GM18867 (cell line): ENCODE results near the gene TBC1D22B.
"Not testable (repeated sequence)": the region's sequence is repeated elsewhere in the genome, so short reads cannot be mapped to it uniquely, and the experiment has no call there.

ENCODE experiments used
- ATAC-seq: cut with Tn5 transposase; IDR thresholded peaks from one replicate; pipeline ENCODE4 v1.9.1; 2021; ENCODE audit warnings: mild to moderate bottlenecking, moderate library complexity; ENCODE audit not compliant: unreplicated experiment

The TBC1D22B gene

GRCh38 chr6:37265001-37265400 lies 7.4 kb downstream of the TBC1D22B start:
- no peak for ATAC-seq

DNA sequence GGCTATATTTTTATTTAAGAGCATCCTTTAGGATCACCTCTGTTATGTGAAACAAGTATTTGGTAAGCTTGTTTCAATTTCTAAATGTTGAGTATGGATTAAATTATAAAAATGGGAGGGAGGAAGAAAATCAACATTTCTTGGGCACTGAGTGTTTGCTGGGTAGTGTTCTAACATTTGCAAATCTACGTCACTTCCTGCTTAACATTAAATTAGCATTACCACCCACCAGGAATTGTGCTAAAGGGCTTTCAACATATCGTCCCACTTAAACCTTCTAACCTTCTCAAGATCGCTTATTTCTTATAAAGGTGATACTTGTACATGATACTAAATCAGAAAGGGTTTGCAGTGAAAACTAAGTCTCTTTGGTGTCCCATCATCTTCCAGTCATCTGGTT lies 8.3 kb downstream of the TBC1D22B start:
- no peak for ATAC-seq

DNA sequence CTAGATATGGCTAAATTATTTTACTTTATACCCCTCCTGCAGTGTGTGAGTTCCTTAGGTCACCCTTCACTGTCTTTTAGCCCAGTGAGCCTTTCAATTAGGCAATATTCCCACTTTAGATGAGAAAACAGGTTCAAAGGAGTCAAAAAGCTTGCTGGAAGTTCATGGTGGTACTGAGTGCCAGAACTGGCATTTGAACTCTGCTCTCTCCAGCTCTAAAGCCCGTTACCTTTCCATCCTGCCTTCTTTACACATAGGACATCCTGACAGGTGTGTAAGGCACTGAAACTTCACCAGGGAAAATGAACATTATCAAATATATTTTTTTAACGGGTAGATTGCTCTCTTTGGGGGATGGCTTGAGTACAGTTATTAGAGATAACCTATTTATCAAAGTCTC lies 11.5 kb downstream of the TBC1D22B start:
- ATAC-seq, result no peak

DNA sequence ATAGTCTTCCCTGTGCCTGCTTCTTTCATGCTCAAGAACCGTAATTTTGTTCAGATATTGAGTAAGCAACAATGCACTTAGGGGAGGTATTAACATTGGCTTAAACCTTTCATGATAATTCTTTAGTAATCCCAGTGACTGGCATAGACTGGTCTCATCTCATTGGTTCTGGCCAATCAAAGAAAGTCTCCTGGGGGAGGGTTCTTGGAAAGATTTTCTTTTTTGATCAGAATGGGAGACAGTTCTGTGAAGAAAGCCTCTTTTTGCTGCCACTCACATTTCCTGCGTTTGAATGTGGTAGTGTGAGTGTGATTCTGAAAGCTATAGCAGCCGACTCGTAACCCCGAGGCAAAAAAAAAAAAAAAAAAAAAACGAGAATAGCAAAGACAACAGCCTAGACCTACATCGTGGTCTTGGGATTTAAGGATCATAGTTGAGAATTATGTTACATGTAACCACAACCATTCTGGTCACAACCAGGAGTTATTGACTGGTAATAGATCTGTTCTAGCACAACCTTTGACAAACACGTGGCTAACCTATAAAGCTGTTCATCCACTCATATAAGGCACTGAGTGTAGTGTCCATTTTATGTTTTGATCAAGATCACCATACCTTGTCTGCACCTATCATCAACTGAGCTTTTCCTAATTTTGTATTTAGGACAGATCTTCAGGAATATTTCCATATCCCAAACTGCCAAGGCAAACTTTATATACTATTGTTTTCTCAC lies 15.4 kb downstream of the TBC1D22B start:
- ATAC-seq, result no peak

DNA sequence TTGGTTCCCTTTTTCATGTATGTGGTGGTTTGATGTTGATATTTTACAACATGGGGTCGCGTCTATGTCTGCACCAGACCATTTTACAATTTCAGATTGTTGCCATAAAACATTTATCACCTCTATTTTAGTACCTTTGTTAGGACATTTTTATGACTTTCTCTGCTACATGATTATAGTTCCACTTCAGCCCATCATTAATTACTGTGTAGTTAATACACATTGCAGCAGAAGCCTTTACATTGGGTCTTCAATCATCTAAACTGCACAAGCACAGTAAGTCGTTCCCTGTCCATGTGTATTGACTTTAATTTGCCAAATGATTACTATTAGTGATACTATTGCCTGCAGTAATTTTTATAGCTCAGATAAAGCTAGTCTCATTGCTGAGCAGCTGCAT lies 16.1 kb downstream of the TBC1D22B start:
- ATAC-seq, result no peak

DNA sequence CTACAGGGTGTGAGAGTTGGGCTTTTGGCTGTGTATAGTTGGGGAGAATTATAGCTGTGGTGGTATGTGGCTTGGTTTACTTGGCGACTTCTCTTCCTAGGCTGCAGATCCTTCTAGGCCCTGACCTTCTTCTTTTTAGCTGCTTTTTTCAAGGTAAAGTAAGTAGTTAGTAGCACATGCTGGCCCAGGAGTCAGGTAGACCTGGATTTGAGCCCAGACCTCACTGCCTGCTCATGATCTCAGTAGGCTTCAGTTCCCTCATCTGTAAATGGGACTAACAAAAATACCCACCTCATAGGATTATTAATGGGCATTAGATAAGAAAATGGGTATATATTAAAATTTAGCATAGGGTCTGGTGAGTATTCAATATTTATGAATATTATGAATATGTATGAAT lies 17.8 kb downstream of the TBC1D22B start:
- ATAC-seq, result no peak

DNA sequence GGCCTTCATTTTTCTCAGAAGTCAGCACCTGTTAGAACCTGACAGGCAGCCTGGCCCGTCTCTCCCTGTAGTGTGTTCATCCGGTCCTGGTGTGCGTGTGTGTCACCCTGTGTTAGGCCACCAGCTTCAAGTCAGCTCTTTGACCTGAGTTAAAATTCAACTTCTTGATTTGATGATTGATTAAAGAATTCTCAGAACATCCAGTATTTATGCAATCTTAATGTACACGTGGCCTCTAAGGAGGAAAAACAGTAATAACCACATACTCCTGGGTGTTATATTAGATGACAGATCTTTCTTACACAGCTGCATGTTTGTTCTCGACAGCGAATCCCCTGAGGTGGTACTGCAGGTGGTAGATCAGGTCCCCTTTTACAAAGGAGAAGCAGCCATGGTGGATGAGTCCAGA lies 19.4 kb downstream of the TBC1D22B start:
- no peak for ATAC-seq

GRCh38 chr6:37279366-37280134 lies 22.0 kb downstream of the TBC1D22B start:
- ATAC-seq, result no peak

DNA sequence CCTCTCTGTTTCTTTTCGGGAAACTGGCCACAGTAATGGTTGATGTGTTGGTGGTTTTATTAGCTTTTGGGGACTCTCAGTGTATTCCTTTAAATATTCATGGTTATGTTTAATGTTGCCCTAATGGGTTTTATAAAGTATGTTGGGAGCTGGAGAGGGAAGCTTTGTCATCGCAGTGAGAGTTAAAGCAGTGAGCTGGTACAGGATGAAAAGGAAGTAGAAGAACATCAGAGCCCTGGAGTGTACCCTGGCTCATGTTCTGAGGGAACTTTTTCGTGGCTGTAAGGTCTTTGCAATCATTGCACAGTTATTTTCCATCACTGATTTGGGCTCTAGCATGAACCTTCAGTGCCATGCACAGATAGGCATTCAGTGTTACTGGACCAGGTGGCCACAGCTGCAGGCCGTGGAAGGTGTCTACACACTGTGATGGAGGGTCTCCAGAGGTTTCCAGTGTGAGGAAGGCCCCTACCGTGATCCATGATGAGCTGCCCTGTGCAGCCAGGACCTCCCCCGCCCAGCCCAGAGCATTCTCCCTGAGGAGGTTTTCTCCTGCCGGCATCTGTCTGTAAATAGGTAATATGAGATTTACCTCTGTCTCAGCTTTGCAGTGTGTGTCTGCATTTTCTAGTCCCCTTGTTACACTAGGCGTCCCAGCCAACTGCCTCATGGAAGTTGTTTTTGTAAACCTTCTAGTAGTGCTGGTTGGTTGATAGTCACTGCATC lies 22.8 kb downstream of the TBC1D22B start:
- ATAC-seq, result no peak

GRCh38 chr6:37282371-37282770 lies 24.8 kb downstream of the TBC1D22B start:
- no peak for ATAC-seq

DNA sequence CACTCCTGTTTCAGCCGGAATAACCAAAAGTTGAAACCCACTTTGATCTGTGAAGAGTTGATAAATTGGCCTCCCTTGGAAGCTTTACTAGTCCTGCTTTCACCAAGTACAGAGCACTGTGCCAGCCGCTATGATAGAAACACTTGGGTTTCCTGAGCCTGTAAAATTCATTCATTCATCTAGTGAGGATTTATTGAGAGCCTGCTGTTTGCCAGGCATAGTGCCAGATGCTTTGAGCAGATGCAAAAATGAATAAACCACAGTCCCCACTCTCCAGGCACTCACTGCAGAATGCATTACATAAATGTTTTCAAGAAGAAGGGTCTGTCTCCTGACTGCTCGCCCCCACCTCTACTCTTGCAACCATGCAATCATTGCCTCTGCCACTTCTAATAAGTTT lies 25.7 kb downstream of the TBC1D22B start:
- ATAC-seq, result no peak

DNA sequence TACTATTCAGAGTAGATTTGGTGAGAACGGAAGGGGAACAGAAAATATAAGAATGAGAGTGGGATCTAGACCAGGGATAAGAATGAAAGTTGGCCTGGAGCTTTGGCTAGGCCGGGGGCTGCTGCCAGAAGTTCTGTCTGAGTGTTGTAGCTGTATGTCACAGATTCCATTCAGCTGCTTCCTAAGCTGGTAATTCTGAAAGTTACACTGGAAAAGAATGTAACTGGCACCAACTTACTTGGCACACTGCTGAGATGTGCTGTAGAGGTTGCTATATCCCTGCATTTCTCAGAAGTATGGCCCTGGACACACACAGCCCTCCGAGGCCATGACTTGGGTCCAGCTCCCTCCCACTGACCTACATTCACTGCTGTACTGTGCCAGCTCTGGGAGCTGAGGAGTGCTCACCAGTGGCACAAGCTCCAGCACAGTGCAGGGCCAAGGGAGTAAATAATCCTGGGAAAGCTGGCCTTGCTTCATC lies 26.1 kb downstream of the TBC1D22B start:
- ATAC-seq, result no peak

DNA sequence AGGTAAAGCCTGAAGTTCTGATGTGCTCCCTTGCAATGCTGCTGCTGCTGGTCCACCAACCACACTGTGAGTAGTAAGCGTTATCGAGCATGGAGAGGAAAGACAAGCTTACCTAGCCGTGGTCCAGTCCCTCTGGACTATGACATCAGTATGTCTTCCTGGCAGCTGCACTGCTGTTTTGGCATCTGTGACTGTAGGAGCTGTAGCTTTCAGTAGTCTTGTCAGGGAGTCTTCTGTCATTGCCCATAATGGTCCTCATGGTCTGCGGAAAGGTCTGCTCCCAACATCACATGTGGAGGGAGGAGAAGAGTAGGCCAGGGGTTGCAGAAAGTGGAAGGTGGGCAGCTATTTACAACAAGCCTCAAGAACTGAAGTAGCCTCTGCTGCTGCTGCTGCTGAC lies 27.2 kb downstream of the TBC1D22B start:
- no peak for ATAC-seq

DNA sequence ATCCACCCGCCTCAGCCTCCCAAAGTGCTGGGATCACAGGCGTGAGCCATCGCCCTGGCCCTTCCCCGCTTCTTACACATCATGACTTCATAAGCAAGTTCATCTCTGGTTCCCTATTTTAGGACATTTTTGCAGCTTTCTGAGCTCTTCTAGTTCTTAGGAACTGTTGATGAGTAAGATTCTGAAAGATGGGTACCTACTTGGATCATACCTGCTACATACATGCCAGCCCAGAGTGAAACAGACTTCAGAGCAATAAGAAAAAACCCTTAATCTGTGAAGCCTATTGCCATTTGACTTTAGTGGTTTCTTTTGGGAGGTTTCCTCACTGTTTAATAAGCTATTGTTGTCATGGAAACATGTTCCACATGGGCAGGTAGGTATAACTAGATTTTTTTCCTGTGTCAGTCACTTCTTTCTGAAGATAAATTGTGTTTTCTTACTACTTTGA lies 28.3 kb downstream of the TBC1D22B start:
- ATAC-seq, result no peak

- no peak for ATAC-seq
Measured at GRCh38 chr6:37287519-37288157, 30.1 kb downstream of the TBC1D22B start.

- no peak for ATAC-seq
Measured at GRCh38 chr6:37288247-37288646, 30.7 kb downstream of the TBC1D22B start.

- ATAC-seq, result no peak
Measured at GRCh38 chr6:37289931-37290330, 32.4 kb downstream of the TBC1D22B start.

GRCh38 chr6:37293426-37293825 lies 35.9 kb downstream of the TBC1D22B start:
- no peak for ATAC-seq

DNA sequence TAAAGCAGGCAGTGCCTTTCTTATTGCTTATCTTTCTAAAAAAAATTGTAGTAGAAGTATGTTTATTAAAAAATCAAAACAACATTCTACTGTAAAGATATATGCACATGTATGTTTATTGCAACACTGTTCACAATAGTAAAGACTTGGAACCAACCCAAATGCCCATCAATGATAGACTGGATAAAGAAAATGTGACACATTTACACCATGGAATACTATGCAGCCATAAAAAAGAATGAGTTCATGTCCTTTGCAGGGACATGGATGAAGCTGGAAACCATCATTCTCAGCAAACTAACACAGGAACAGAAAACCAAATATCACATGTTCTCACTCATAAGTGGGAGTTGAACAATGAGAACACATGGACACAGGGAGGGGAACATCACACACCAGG lies 40.1 kb downstream of the TBC1D22B start:
- not testable (repeated sequence) for ATAC-seq

- ATAC-seq, result no peak
Measured at GRCh38 chr6:37298958-37299357, 41.4 kb downstream of the TBC1D22B start.

GRCh38 chr6:37299990-37300389 lies 42.4 kb downstream of the TBC1D22B start:
- no peak for ATAC-seq
